ENCODE results near the gene NAE1.

DNA sequence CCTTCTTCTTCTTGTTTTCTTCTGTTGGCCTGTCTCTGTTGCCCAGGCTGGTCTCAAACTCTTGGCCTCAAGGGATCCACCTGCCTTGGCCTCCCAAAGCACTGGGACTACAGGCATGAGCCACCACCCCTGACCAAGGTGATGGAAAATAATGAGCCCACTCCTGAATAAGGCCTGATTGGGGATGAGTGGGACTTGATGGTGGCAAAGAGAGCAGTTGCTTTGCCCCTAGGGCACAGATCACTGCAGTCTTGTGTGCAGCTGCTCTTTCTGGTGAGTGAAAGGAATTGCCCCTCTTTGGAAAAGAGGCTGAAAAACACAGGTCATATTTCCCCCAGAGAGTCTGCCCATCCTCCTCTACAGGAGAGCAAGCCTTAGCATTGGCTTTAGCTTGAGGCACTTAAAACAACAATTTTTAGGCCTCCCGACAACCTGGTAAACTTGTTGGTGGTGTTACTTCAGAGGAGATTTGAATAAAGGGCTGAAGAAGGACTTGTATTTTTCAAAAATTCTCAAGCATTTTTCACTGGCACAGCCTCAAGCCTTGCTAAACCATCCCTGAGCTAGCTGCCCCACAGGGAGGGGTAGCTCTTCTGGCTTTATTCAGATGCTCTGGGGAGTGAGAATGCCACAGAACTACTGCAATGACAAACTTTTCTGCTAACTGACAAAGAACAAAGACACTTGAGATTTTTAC is 43.5 kb upstream of the NAE1 start:
- TF ChIP-seq, protein P1, sequence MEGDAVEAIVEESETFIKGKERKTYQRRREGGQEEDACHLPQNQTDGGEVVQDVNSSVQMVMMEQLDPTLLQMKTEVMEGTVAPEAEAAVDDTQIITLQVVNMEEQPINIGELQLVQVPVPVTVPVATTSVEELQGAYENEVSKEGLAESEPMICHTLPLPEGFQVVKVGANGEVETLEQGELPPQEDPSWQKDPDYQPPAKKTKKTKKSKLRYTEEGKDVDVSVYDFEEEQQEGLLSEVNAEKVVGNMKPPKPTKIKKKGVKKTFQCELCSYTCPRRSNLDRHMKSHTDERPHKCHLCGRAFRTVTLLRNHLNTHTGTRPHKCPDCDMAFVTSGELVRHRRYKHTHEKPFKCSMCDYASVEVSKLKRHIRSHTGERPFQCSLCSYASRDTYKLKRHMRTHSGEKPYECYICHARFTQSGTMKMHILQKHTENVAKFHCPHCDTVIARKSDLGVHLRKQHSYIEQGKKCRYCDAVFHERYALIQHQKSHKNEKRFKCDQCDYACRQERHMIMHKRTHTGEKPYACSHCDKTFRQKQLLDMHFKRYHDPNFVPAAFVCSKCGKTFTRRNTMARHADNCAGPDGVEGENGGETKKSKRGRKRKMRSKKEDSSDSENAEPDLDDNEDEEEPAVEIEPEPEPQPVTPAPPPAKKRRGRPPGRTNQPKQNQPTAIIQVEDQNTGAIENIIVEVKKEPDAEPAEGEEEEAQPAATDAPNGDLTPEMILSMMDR (IDR thresholded peaks at IDR 0.05), result no peak
- TF ChIP-seq POLR2AphosphoS5 (IDR thresholded peaks at IDR 0.05; ENCODE audit: low read depth, low read length), result no peak
